SH-SY5Y (cell line): Measurements from ENCODE around the gene PPP2R2D.

Experiments
- GATA2 ChIP-seq: IDR thresholded peaks from 2 replicates; pipeline ENCODE4 v1.6.1; 2011; ENCODE audit warnings: mild to moderate bottlenecking, low read depth, low read length
- GATA3 ChIP-seq: IDR thresholded peaks from 2 replicates; pipeline ENCODE4 v1.6.1; 2011; ENCODE audit warnings: low read depth, mild to moderate bottlenecking, low read length, moderate library complexity

The PPP2R2D gene

GRCh38 chr10:131900350-131901152, at the start of gene PPP2R2D:
PPP2R2D (plus strand) TSS chr10:131901008; CDS start chr10:131901149, 141 bp downstream.
- TF ChIP-seq GATA2 (no peak), GATA3 (no peak)

GRCh38 chr10:131851346-131851745, 49.5 kb upstream of the PPP2R2D start:
- no peak for TF ChIP-seq GATA3
- no peak for TF ChIP-seq GATA2

- TF ChIP-seq GATA2 = no peak
- no peak for TF ChIP-seq GATA3
These were observed 48.5 kb upstream of the PPP2R2D start for GRCh38 chr10:131852176-131852822.

GRCh38 chr10:131852823-131853609, 47.8 kb upstream of the PPP2R2D start:
- TF ChIP-seq GATA2 = no peak
- no peak for TF ChIP-seq GATA3

GRCh38 chr10:131853610-131853964, 47.2 kb upstream of the PPP2R2D start:
- TF ChIP-seq GATA2 = no peak
- no peak for TF ChIP-seq GATA3

- TF ChIP-seq GATA3 (no peak), GATA2 (no peak)
These were observed 46.1 kb upstream of the PPP2R2D start for GRCh38 chr10:131854579-131855335.

- no peak for TF ChIP-seq GATA3
- no peak for TF ChIP-seq GATA2
These were observed 45.1 kb upstream of the PPP2R2D start for GRCh38 chr10:131855461-131856401.

GRCh38 chr10:131856441-131857094, 44.2 kb upstream of the PPP2R2D start:
- TF ChIP-seq GATA3 = no peak
- no peak for TF ChIP-seq GATA2

- TF ChIP-seq GATA2 = no peak
- TF ChIP-seq GATA3 = no peak
These were observed 43.4 kb upstream of the PPP2R2D start for GRCh38 chr10:131857156-131858117.

GRCh38 chr10:131858118-131858515, 42.7 kb upstream of the PPP2R2D start:
- no peak for TF ChIP-seq GATA3
- TF ChIP-seq GATA2 = no peak
